Activated naive CD4-positive, alpha-beta T cell treated with anti-CD3 and anti-CD28 coated beads for 36 hours (primary cell): ENCODE results near the gene SP110. TPM values are rescaled to one million over a fixed set of nuclear protein-coding genes. Genes with fewer than 3 reads are reported as not detected.

Experiments
- CTCF ChIA-PET: fragments of 350-600 bp; sonication (Branson Sonifier 250); formaldehyde crosslinking; loops from one replicate; lab custom pipeline; 2021; ENCODE audit warnings: antibody characterized with exemption; lab: Charles Lee
- DNase-seq: peaks from one replicate; pipeline ENCODE4 v3.0.0-alpha.2; 2020
- H3K27ac Mint-ChIP-seq: one replicate; pipeline ENCODE4 v1.8.0; 2021; ENCODE audit warnings: mild to moderate bottlenecking, mixed read lengths
- H3K27me3 Mint-ChIP-seq: one replicate; pipeline ENCODE4 v1.8.0; 2021; ENCODE audit warnings: low read depth, mixed read lengths
- H3K36me3 Mint-ChIP-seq: one replicate; pipeline ENCODE4 v1.8.0; 2021; ENCODE audit warnings: low read depth, mixed read lengths
- H3K4me1 Mint-ChIP-seq: one replicate; pipeline ENCODE4 v1.8.0; 2021; ENCODE audit warnings: low read depth, mixed read lengths
- H3K4me3 Mint-ChIP-seq: one replicate; pipeline ENCODE4 v1.8.0; 2021; ENCODE audit warnings: mild to moderate bottlenecking, moderate library complexity, mixed read lengths
- H3K9me3 Mint-ChIP-seq: one replicate; pipeline ENCODE4 v1.8.0; 2021; ENCODE audit warnings: mixed read lengths
- intact Hi-C: fragments of 100-400 bp; cut with micrococcal nuclease; formaldehyde crosslinking; loops from one replicate; pipeline ENCODE4 v1.15.1; 2023
- total RNA-seq, 2 experiments: library from RNA; stranded (reverse); gene quantifications; one replicate each; pipeline ENCODE4 v1.2.3, GENCODE V29; 2021

SP110 gene
- total RNA-seq, 2 experiments from 2014 or later = 85.3 to 88.8 TPM

DNA sequence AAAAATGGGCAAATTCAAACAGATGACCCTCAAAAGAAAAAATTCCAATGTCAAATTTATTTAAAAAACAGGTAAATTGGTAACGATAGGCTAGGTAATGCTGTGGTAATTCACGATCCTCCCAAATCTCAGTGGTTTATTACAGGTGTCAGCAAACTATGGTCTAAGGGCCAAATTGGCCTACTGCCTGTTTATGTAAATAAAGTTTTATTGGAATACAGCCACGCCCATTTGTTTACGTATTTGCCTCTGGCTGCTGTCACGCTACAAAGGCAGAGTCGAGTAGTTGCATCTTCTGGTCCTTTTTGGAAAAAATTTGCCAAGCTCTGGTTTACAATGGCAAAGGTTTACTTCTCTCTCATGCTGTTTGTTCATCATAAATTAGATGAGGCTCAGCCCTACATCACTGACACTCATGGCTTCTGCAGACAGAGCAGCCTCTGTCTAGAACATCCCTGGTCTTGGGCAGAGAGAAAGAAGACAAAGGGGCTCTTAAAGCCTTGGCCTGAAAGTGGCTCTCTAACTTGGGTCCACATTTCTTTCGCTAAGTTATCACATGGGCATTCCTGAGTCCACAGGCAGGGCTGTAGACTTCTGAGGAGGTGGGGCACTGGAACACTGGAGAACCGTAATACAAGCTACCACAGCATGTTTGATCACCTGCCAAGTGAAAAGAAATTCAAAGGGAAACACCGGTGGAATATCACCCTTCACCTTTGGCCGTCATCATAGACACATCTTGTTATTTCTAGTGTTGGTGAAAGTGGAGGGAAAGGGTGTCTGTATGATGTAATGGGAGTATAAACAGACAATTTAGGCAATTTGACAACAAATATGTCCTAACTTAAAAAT, 34.8 kb downstream of the SP110 start:
- Mint-ChIP-seq H3K9me3 (peaks cover 2% of the 10 kb centered on the region), H3K4me1 (no peaks in the 10 kb centered on the region), H3K27me3 (no peaks in the 10 kb centered on the region), H3K36me3 (peaks cover 64% of the 10 kb centered on the region), H3K27ac (no peak overlapping the region), H3K4me3 (no peak overlapping the region)
- no peak for DNase-seq
- CTCF ChIA-PET = interaction anchor here (0.7 kb wide), 1 partner anchor 43 kb away, joined by 3 read pairs; no protein-coding TSS in a partner anchor
- intact Hi-C loops = no loop called here

DNA sequence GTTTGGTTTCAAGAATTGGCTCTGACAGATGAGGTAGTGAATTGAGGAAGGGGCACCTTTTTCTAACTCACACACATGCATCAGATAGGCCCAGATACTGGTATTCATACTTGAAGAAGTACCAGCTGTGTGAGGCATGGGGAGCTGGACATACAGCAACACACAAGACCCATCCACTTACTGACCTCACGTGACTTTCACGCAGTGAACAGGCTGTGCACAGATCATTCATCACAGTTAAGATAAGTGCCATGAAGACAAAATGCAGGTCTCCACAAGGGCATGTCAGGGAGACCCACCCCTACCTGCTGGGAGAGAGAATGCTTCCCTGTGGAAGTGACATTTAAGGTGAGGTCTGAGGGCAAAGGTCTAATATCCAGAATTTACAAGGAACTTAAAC, 38.6 kb downstream of the SP110 start:
- CTCF ChIA-PET = no interaction called here
- Mint-ChIP-seq H3K4me1 (no peaks in the 10 kb centered on the region), H3K27me3 (no peaks in the 10 kb centered on the region), H3K4me3 (no peak overlapping the region), H3K27ac (no peak overlapping the region), H3K9me3 (no peaks in the 10 kb centered on the region), H3K36me3 (peaks cover 61% of the 10 kb centered on the region)
- intact Hi-C loops = no loop called here
- no peak for DNase-seq

DNA sequence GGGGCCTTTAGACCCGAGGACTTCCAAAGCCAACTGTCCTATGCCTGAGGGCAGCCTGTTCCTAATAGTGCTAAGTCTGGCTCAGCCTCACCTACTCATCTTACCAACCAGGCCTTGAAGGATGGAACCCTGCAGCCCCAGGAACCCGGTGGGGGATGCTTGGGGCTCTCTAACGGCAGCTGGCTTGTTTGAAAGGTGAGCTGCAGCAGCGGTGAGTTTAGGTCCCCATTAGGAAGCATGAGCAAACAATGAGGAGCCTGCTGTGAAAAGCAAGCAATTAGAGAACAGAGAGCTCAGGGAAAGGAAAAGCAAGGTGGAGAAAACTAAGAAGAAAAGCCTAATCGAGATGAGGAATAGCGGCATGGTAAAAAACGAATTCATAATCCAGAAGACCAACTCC, 39.9 kb downstream of the SP110 start:
- H3K4me3 Mint-ChIP-seq = no peak overlapping the region
- H3K4me1 Mint-ChIP-seq = no peaks in the 10 kb centered on the region
- no peaks in the 10 kb centered on the region for H3K9me3 Mint-ChIP-seq
- intact Hi-C loops = no loop called here
- CTCF ChIA-PET = interaction anchor here (1.7 to 1.8 kb wide), 2 partner anchors 18 to 20 kb away, joined by 6 read pairs; no protein-coding TSS in a partner anchor
- no peaks in the 10 kb centered on the region for H3K27me3 Mint-ChIP-seq
- DNase-seq = no peak
- peaks cover 58% of the 10 kb centered on the region for H3K36me3 Mint-ChIP-seq
- H3K27ac Mint-ChIP-seq = no peak overlapping the region

DNA sequence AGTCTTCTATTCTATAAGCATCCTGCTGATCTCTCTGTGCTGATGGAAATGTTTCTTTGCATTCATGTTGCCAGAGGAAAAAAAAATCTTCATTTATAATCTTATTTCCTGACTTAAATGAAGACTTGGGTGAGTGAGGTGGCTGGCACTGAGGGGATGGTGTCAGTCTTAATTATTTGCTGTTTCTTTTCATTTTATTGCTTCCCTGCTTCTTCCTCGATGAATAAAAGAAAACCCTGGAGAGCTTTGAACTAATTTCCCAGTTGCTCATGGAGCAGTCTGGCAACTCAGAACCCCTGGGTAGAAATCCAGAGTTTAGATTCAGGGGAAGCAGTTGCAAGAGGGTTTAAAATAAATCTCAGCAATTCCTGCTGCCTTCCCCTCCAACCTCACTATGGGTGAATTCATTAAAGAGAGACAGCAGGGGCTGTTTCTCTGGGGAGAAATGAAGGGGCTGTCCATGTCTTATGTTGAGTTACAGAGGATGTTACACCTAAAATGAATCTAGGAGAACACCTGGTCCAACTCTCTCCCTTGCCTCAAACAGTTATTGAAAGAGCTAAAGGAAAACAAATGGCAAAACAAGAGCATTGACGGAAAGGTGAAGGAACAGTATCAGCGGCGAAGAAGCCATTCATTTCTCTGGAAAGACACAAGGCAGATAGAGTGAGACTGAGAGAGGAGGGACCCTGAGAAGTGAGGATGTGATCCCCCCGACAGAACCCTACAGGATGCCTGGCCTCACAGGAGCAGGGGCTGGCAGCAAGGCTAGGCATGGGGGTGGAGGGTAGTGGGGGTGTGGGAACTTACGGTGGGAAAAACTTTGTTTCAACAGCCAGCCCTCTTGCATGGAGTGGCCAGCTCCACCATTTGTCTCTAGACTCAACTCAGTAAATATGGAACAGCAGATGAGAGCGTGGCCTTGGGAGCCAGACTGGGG, 41.0 kb downstream of the SP110 start:
- no peak for DNase-seq
- CTCF ChIA-PET = interaction anchor here (1.7 to 1.8 kb wide), 2 partner anchors 17 to 19 kb away, joined by 6 read pairs; no protein-coding TSS in a partner anchor
- H3K36me3 Mint-ChIP-seq = peaks cover 55% of the 10 kb centered on the region
- no peaks in the 10 kb centered on the region for H3K27me3 Mint-ChIP-seq
- H3K27ac Mint-ChIP-seq = no peak overlapping the region
- intact Hi-C loops = no loop called here
- no peak overlapping the region for H3K4me3 Mint-ChIP-seq
- no peaks in the 10 kb centered on the region for H3K9me3 Mint-ChIP-seq
- H3K4me1 Mint-ChIP-seq = no peaks in the 10 kb centered on the region

DNA sequence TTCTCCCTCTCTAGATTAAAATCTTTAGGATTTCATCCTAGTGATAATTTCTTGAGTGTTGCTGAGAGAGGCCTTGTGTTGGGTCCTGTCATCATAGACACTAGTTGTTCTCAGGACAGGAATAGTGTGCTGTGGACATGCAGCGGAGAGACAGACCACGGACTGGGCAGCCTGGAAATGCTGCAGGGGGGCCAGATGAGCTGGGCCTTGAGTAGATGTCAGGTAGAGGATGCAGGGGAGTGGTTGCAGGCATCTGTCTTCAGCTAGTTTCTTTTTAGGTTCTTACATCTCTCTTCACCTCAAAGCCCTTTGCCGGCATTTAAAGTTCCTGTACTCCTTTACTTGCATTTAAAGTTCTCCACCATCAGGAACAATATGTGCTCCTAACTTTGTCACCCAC, 42.8 kb downstream of the SP110 start:
- Mint-ChIP-seq H3K4me3 (no peak overlapping the region), H3K36me3 (peaks cover 49% of the 10 kb centered on the region), H3K4me1 (no peaks in the 10 kb centered on the region), H3K27ac (no peak overlapping the region), H3K9me3 (no peaks in the 10 kb centered on the region), H3K27me3 (no peaks in the 10 kb centered on the region)
- intact Hi-C loops = no loop called here
- no peak for DNase-seq
- CTCF ChIA-PET = interaction anchor here (1.5 kb wide), 1 partner anchor 17 kb away, joined by 4 read pairs; no protein-coding TSS in a partner anchor

DNA sequence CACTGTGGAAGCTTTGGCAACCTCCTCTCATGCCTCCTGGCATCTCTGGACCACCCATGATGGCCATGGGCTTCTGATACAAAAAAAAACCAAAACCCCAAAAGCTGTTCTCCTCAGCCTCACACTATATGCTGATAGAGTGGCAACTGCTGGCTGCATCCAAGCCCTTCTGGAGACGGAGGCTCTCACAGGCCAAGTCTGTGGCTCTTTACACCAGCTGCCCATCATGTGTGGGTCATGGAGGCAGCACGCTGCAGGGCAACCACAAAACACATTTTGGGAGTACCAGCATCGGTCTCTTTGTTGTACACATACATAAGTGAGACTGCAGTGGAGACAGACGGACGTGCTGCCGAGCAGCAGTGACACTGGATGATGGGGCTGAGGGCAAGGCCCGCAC, 45.3 kb downstream of the SP110 start:
- DNase-seq = no peak
- Mint-ChIP-seq H3K27me3 (no peaks in the 10 kb centered on the region), H3K4me3 (no peak overlapping the region), H3K27ac (no peak overlapping the region), H3K4me1 (peaks cover 16% of the 10 kb centered on the region), H3K36me3 (peaks cover 54% of the 10 kb centered on the region), H3K9me3 (no peaks in the 10 kb centered on the region)
- intact Hi-C loops = no loop called here
- CTCF ChIA-PET = interaction anchor here (0.9 to 1.5 kb wide), 2 partner anchors 13 to 110 kb away, joined by 3 read pairs; no protein-coding TSS in a partner anchor

DNA sequence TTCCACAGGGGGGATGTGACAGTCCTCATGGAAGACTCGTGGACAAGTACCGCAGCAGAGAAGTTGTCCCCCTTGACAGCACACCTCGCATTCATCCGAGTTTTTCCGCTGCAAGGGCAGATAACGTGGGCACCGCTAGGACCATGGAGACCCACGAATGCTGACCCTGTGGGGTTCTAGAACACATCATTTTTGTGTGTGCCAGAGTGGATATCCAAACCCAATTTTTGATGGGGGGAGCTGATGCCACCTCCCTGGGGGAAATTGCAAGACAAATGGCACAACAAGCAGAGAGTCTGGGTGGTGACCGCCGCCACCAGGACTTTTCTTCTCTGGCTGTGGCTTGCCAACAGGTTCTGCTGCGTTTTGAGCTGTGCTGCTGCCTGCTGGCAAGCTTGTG, 46.9 kb downstream of the SP110 start:
- CTCF ChIA-PET = interaction anchor here (0.7 kb wide), 1 partner anchor 250 kb away, joined by 3 read pairs; no protein-coding TSS in a partner anchor
- Mint-ChIP-seq H3K4me1 (peaks cover 16% of the 10 kb centered on the region), H3K36me3 (peaks cover 52% of the 10 kb centered on the region), H3K4me3 (no peak overlapping the region), H3K27ac (no peak overlapping the region), H3K27me3 (no peaks in the 10 kb centered on the region), H3K9me3 (no peaks in the 10 kb centered on the region)
- DNase-seq = no peak
- intact Hi-C loops = no loop called here

DNA sequence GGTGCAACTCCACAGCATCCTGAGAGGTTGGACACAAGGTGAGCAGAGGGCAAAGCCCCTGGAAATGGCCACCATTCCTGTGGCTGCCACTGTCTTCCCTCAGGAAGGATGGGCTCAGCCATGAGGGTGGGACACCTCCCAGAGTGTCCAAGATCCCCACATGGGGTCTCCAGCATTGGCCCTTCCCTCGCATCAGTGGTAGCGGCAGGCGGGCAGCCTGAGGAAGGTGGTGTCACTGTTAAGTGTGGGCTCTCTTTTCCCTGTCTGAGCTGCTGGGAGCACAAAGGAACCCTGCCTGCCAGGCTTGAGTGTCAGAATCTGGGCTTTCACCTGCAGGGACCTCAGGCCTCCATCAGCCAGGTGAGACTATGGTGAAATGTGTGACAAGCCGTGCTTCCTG, 47.6 kb downstream of the SP110 start:
- no peak overlapping the region for H3K4me3 Mint-ChIP-seq
- no peak for DNase-seq
- peaks cover 16% of the 10 kb centered on the region for H3K4me1 Mint-ChIP-seq
- peaks cover 51% of the 10 kb centered on the region for H3K36me3 Mint-ChIP-seq
- intact Hi-C loops = no loop called here
- no peak overlapping the region for H3K27ac Mint-ChIP-seq
- no peaks in the 10 kb centered on the region for H3K9me3 Mint-ChIP-seq
- no peaks in the 10 kb centered on the region for H3K27me3 Mint-ChIP-seq
- CTCF ChIA-PET = interaction anchor here (0.7 to 1.3 kb wide), 2 partner anchors 105 to 249 kb away, joined by 3 to 8 read pairs; no protein-coding TSS in a partner anchor

DNA sequence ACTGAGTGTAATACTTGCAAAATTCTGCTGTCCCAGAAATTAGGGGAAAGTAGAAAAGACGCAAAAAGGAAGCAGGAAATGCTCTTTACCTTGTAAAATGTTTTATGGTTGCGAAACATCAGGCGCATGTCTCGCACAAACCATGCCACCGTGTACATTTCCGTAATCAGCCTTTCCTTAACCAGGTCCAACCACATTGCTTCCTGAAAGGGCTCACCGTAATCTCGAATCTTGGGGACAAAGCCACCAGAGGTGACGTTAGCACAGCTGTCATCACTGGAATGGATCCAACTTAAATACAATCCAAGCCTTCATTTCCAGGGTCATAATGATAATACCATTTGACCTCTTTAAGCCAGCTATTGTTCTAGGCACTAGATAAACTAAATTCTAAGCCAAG, 49.3 kb downstream of the SP110 start:
- intact Hi-C loops = no loop called here

DNA sequence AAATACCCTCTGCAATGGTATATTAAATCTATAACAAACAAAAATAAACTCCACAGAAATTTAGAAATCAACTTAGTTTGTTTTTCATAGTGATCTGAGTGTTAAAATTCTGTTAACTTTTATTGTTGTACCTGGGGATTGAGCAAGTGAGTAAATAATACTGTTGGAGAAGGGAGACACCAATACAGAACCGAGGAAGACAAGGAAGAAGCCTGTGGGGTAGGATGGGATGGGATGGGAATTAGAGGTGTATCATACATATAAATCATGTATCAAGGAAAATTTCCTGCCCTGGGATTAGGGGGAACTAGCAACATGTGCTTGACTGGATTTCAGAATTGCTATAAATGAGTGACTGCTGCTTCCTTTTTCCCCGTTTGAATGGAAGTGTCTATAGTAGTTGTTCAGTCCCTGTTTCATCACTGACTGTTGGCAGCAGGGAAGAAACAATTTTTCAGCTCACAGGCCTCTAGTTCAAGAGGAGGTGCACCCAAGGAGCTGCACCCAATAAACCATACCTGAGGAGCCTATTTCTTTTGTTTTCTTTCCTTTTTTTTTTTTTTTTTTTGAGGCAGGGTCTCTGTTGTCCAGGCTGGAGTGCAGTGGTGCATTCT, 53.1 kb downstream of the SP110 start:
- H3K27me3 Mint-ChIP-seq = no peaks in the 10 kb centered on the region
- H3K4me3 Mint-ChIP-seq = no peak overlapping the region
- H3K9me3 Mint-ChIP-seq = no peaks in the 10 kb centered on the region
- peaks cover 16% of the 10 kb centered on the region for H3K4me1 Mint-ChIP-seq
- CTCF ChIA-PET = no interaction called here
- H3K27ac Mint-ChIP-seq = no peak overlapping the region
- H3K36me3 Mint-ChIP-seq = peaks cover 31% of the 10 kb centered on the region
- intact Hi-C loops = no loop called here
- no peak for DNase-seq

More for the DNA sequence above, 49.3 kb downstream of the SP110 start:
- Mint-ChIP-seq H3K27ac (peak overlapping the region; percentile 27), H3K9me3 (no peaks in the 10 kb centered on the region), H3K4me1 (peaks cover 16% of the 10 kb centered on the region), H3K27me3 (no peaks in the 10 kb centered on the region), H3K4me3 (no peak overlapping the region), H3K36me3 (peaks cover 44% of the 10 kb centered on the region)
- CTCF ChIA-PET = interaction anchor here (1.3 to 2.9 kb wide), 2 partner anchors 11 to 104 kb away, joined by 8 to 13 read pairs; no protein-coding TSS in a partner anchor
- peak; percentile 49 for DNase-seq

DNA sequence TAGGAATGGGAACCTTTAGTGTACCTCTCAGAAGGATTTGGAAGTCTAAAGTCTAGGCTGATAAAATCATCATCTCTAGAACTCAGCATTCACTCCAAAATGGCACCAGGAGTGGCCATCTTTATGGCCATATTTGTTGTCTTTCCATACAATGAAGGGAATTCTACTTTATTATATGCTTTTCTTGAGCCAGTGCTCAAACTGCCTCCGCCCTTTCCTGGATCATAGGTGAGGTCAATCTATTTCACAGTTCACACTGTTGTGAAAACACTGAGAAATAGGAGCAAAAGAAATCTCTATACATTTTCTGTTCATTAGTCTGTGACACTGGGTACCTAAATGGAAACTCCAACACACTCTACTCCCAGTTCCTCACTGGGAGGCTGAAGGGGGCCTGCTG, 55.6 kb downstream of the SP110 start:
- CTCF ChIA-PET = interaction anchor here (0.9 kb wide), 1 partner anchor 97 kb away, joined by 3 read pairs; no protein-coding TSS in a partner anchor
- H3K36me3 Mint-ChIP-seq = peaks cover 14% of the 10 kb centered on the region
- no peaks in the 10 kb centered on the region for H3K4me1 Mint-ChIP-seq
- no peaks in the 10 kb centered on the region for H3K27me3 Mint-ChIP-seq
- DNase-seq = no peak
- H3K4me3 Mint-ChIP-seq = no peak overlapping the region
- intact Hi-C loops = no loop called here
- no peak overlapping the region for H3K27ac Mint-ChIP-seq
- no peaks in the 10 kb centered on the region for H3K9me3 Mint-ChIP-seq
